GM19324 (cell line): Measurements from ENCODE around the gene MRNIP.

Source experiments
- ATAC-seq: cut with Tn5 transposase; IDR thresholded peaks from one replicate; pipeline ENCODE4 v1.9.1; 2021; ENCODE audit warnings: mild to moderate bottlenecking, moderate library complexity; ENCODE audit not compliant: unreplicated experiment, low FRiP score

MRNIP gene

GRCh38 chr5:179805529-179806249 lies 52.9 kb downstream of the MRNIP start:
- peak; percentile 18 for ATAC-seq

DNA sequence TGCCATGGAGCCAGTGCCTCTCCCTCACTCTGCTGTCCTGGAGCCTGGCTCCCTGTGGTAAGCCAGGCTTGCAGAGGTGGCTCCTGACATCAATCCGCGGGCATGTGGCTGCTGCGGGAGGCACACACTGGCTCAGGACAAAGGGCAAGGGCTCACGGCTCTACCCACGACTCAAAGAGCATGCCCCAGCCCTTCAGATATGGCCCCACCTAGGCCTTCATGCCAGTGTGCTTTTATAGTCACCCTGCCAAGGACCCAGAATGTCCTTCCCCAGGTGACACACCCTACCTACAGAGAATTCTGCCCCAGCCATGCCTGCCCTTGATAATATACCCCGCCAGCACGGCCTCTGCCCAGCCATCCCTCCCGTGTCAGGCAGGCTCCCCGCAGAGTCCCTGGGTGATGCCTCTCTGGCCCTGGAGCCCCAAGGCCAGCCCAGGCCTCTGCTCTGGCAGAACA lies 53.5 kb downstream of the MRNIP start:
- ATAC-seq, result no peak

GRCh38 chr5:179804555-179804947 lies 54.1 kb downstream of the MRNIP start:
- no peak for ATAC-seq

DNA sequence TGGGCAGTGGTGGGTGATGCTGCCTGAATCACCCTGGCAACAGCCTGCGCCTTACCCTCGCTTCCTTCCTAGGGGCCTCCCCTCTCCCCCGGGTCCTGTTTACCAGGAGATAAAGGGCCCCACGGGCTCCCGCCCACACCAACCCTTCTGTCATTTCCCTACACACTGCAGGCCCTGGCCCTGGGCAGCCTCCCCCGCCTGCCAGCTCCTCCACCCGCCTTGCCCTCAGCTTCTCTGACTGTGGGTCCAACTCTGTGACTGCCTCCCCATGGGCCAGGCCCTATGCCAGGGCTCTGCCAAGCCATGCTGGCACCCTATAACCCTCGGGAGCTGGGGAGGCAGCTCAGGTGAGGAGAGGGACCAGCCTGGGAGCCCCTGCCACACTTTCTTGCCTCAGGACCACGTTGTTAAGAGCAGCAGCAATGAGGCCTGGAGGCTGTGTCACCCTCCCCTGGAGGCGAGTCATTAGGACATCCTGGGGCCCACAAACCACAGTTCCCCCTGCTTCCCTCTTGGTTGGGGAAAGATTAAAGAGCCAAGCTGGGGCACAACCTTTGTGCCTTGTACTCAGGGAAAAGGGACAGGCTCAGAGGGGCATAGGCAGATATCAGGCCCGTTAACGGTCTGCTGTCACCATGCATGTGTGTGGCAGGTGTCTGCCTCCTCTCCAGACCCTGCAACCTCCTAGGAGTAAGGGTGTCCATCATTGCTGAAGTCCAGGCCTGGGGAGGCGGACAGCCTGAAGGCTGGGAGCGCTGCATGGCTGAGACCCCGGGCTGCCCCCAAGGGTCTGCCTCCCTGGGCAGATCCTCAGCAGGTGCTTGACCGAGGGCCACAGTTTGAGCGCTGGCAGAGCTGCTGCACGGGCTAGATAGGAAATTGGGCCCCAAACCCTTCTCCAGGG lies 54.7 kb downstream of the MRNIP start:
- no peak for ATAC-seq

DNA sequence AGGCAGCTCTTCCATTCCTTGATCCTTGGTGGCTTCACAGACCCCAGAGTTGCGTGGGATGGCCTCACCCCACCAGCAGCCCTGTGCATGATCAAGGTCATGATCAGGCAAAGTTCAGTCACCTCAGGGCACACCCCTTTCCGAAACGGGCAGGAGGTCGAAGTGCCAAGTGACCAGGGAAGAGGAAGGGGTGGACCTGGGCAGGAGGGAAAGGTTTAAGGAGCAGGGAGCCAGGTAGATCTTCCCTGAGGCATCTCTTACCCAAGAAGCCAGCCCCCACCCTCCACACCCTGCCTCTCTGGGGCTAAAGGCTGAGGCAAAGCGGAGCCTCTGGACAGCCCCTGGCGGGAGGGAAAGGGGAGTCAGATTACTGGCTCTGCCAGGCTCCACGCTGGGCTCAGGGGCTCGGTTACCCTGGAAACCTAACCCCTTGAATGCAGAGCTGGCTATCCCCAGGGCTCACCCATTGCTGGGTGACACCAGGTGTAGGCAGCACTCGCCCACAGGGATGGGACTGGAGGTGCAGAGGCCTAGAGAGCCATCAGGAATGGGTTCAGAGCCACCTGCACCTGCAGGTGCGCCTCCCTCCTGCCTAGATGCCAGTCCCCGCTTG lies 55.6 kb downstream of the MRNIP start:
- ATAC-seq, result no peak

GRCh38 chr5:179802207-179802883 lies 56.3 kb downstream of the MRNIP start:
- no peak for ATAC-seq

DNA sequence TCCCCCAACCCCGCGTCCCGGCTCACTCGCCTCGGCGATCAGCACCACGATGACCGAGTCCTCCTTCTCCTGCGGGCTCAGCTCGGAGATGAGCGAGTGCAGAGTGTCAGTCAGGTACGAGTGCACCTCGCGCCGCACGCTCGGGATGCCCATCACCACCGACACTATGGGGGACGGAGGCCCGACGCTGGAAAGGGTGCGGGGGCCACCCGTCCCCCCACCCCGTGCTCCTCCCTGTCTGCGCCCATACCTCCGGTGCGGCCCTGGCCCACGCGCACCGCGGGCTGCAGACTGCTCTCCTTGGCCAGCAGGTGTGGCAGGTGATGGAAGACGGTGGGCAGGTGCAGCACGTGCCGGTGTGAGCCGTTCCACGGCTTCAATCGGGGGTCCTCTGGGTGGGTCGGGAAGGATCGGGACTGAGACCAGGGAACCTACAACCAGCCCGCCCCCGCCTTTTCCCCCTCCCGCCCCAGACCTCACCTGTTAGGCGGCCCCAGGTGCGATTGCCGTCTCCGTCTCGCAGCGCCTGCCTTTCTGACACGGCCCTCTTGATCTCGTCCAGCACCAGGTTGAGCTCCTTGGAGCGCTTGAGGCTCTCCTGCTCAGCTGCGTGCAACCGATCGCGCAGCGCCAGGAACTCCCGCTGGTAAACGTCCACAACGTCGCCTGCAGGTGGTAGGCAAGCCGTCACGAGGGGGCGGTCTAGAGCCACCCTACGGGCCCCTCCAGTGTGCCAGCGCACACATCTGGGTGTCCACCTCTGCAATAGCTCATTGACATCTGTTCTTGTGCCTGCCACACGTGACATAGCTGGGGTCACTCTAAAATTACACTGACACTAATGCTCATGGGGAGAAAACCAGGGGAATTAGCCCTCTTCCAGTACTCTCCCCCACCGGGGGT lies 57.1 kb downstream of the MRNIP start:
- no peak for ATAC-seq

DNA sequence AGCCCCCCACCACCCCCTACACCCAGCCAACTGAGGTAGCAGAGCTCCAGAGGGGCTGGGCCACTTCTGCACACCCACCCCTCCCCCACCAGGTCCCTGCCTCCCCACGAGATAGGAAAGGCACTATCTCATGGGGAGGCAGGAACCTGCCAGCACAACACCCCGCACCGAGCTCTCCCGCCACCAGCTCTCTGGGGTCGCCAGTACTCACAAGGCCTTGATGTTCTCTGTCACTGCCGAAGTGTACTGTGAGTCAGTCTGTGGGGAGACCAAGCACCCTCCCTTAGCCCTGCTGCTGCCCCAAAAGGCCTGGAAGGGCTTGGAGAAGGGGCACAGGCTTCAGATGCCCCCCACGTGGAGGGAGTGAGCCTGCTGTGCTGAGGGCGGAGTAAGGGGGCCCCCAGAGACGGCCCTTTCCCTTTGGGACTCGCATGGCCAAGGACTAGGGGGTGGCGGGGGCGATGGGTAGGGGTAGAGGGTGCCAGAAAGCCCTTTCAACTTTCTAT lies 57.9 kb downstream of the MRNIP start:
- no peak for ATAC-seq

- no peak for ATAC-seq
Measured at GRCh38 chr5:179800071-179800695, 58.4 kb downstream of the MRNIP start.

DNA sequence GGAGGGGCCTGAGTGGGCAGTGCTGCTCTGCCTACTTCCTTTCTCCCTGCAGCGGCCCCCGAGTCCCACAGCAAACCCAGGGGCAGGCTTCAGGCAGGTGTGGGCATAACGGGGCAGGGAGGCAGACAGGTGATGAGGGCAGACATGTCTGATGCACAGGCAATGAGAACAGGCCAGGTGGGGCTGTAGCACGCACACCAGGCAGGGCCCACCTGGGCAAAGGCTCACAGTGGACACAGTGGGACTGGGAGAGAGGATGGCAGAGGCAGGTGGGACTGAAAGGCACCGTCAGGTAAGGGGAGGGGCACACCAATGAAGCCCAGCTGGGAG lies 59.0 kb downstream of the MRNIP start:
- ATAC-seq, result no peak

DNA sequence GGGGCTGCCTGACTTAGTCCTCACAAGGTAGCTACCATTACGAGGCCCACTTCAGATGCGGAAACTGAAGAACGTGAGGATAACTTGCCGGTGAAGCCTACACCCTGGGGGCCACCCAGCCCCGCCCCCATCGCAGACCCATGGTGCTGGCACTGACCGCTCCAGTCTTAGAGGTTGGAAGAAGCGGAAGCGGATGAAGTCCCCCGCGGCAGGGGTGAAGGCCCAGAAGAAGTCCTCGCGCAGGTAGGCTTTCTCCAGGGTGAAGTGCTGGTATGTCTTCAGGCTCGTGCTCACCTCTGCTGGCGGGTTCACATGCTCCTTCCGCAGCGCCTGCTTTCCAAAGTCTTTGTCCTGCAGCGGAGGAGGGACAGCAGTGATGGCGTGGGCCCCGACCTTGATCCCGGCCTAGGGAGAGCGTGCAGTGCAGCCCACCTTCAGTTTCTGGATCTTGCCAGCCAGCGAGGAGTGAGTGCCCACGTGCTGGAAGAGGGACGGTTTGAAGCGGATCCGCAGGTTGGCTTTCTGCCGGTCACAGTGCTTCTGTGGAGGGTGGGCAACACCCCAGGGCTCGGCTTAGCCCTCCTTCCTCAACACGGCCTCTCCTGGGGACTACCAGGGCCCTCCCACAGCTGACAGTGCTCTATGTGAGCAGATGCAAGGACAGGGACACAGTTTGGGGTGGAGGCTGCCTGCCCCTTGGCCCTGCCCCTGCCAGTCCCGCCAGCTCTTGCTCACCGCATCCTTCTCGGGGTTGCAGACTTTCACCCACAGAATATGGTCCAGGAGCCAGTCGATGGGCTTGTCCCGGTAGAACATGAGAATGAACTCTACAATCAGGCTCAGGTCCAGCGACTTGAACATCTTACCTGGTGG lies 59.6 kb downstream of the MRNIP start:
- no peak for ATAC-seq

GRCh38 chr5:179798144-179798770 lies 60.4 kb downstream of the MRNIP start:
- ATAC-seq, result no peak

DNA sequence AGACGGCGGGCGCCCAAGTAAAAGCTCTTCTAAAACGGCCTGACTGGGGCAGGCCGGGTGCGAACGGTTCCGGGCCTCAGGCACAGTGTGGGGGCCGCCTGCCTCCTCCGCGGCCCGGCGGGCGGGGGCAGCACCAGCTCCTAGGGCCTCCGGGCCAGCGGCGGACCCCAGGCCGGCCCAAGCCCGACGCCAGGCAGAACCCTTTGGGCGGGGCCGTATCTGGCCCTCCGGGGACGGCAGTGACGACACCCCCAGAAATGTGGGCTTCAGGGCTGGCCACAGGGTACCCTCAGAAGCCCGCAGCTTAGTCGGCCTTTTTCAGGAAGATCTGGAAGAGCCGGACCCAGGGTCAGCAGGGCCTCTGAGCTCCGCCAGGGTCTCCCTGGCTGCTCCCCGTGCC lies 60.9 kb downstream of the MRNIP start:
- ATAC-seq, result no peak

GRCh38 chr5:179796877-179797608 lies 61.6 kb downstream of the MRNIP start:
- no peak for ATAC-seq

- ATAC-seq, result peak; percentile 87
Measured at GRCh38 chr5:179795863-179796833, 62.5 kb downstream of the MRNIP start.
